ENCODE measurements around the gene TRIM41.

DNA sequence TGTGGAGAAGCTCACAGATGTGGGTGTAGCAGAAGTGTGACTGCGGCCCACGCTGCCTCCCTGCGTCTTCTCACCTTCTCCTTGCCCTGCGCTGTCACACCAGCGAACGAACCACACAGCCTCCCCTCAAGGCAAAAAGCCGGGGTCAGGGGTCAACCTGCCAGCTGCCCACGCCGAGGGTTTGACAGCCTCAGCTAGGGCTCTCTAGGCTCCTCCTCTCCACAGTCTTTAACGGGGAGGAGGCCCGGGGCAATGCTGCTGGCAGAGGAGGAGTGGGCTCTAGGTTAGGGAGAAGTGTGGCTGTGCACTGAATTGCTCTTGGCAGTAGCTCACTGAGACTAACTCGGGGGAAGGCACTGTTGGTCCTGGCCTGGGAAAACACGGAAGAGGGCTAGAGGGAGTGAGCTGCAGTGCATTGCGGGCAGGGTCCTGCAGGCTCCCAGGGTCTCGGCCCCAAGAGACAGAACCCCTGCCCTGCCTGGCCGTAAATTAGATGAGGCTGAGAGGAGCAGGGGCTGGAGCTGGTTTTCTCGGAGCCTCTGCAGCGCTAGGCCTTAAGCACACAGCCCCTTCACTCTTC, 42.1 kb downstream of the TRIM41 start:
- TF ChIP-seq, protein P1, sequence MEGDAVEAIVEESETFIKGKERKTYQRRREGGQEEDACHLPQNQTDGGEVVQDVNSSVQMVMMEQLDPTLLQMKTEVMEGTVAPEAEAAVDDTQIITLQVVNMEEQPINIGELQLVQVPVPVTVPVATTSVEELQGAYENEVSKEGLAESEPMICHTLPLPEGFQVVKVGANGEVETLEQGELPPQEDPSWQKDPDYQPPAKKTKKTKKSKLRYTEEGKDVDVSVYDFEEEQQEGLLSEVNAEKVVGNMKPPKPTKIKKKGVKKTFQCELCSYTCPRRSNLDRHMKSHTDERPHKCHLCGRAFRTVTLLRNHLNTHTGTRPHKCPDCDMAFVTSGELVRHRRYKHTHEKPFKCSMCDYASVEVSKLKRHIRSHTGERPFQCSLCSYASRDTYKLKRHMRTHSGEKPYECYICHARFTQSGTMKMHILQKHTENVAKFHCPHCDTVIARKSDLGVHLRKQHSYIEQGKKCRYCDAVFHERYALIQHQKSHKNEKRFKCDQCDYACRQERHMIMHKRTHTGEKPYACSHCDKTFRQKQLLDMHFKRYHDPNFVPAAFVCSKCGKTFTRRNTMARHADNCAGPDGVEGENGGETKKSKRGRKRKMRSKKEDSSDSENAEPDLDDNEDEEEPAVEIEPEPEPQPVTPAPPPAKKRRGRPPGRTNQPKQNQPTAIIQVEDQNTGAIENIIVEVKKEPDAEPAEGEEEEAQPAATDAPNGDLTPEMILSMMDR (IDR thresholded peaks at IDR 0.05; ENCODE audit: low read length) = no peak
- no peak for TF ChIP-seq EZH2 (IDR thresholded peaks at IDR 0.05; ENCODE audit: borderline replicate concordance, low read length)

All from OCI-LY1 (cell line).